K562 (cell line): Measurements from ENCODE around the gene PTRH1. TPM values are rescaled to one million over a fixed set of nuclear protein-coding genes. Genes with fewer than 3 reads are reported as not detected.

Experiments
- ATAC-seq: fragments of 200-7000 bp; cut with Tn5 transposase; 3 replicates; pipeline ENCODE4 v1.9.1; 2020; ENCODE audit warnings: moderate library complexity
- BruUV-seq: library from RNA; stranded (reverse); fragments of 400-500 nt; replicated peaks from 2 replicates; lab custom pipeline; 2021; lab: Mats Ljungman, UMichigan
- CTCF ChIA-PET: fragments of 300-600 bp; formaldehyde crosslinking; extraction: SDS; loops from one replicate; lab custom pipeline; 2021; ENCODE audit warnings: low intra/inter-chr PET ratio; lab: Yijun Ruan, JAX
- POLR2A ChIA-PET: fragments of 300-600, 350-650 bp; sonication (Branson Sonifier 250); formaldehyde crosslinking; extraction: SDS; loops from one replicate; lab custom pipeline; 2021; ENCODE audit warnings: antibody characterized with exemption, inconsistent platforms; lab: Yijun Ruan, JAX
- DNase-seq, 4 experiments: peaks; one replicate each; pipeline versions ENCODE4 v3.0.0 to v3.0.0-alpha.2; 2011 to 2018; ENCODE audit warnings: low spot score in 3 of 4, mixed read lengths in 3 of 4; ENCODE audit errors: extremely low read depth in 1 of 4
- FAIRE-seq: peaks from 2 replicates; lab custom pipeline; 2011; peaks lifted over from hg19 to GRCh38; lab: Jason Lieb, UNC
- H2AFZ ChIP-seq: 2 replicates; pipeline ENCODE4 v1.6.0; 2011; ENCODE audit warnings: low read depth, low read length, control low read depth, inconsistent platforms
- H3K27ac ChIP-seq: fragments of 200-600 bp; 3 replicates; pipeline ENCODE4 v1.8.0; 2011; ENCODE audit warnings: low read depth, mild to moderate bottlenecking, control low read depth, inconsistent platforms, low read length, moderate library complexity, mixed read lengths; ENCODE audit errors: extremely low read depth
- H3K27me3 ChIP-seq, 2 experiments: fragments of 300-600 bp in 1 of 2; 2 replicates in 1 of 2; 3 replicates in 1 of 2; pipeline versions ENCODE4 v1.6.0 to v1.8.0; 2011; ENCODE audit warnings: inconsistent platforms in 2 of 2, low read length in 2 of 2, mild to moderate bottlenecking in 1 of 2, mixed read lengths in 1 of 2, moderate library complexity in 1 of 2; ENCODE audit not compliant: control insufficient read depth in 2 of 2, insufficient read depth in 2 of 2
- H3K36me3 ChIP-seq: fragments of 300-600 bp; 3 replicates; pipeline ENCODE4 v1.8.0; 2011; ENCODE audit warnings: mild to moderate bottlenecking, low read length, inconsistent platforms; ENCODE audit not compliant: control insufficient read depth, insufficient read depth
- H3K4me1 ChIP-seq, 2 experiments: fragments of 200-600 bp in 1 of 2; replicated peaks in 1 of 2; 2 replicates in 1 of 2; 3 replicates in 1 of 2; pipeline versions ENCODE4 v1.5.1 to v1.8.0; 2011; ENCODE audit warnings: inconsistent platforms in 2 of 2, low read length in 2 of 2, mild to moderate bottlenecking in 1 of 2, mixed read lengths in 1 of 2, moderate library complexity in 1 of 2; ENCODE audit not compliant: control insufficient read depth in 2 of 2, insufficient read depth in 2 of 2
- H3K4me2 ChIP-seq: 2 replicates; pipeline ENCODE4 v1.6.1; 2011; ENCODE audit warnings: low read length, control low read depth, inconsistent platforms, mixed read lengths; ENCODE audit not compliant: insufficient read depth
- H3K4me3 ChIP-seq: fragments of 200-600 bp; sonication (generic), shearing (Covaris generic); 2 replicates; pipeline ENCODE4 v1.5.1; 2016; ENCODE audit warnings: control low read depth, inconsistent platforms
- H3K79me2 ChIP-seq: fragments of 200-600 bp; 3 replicates; pipeline ENCODE4 v1.8.0; 2011; ENCODE audit warnings: low read length, inconsistent platforms; ENCODE audit not compliant: control insufficient read depth, insufficient read depth
- H3K9ac ChIP-seq, 2 experiments: 2 replicates each; pipeline versions ENCODE4 v1.6.0 to v1.6.1; 2011; ENCODE audit warnings: low read depth in 2 of 2, low read length in 2 of 2, control low read depth in 1 of 2, inconsistent platforms in 1 of 2, mild to moderate bottlenecking in 1 of 2, mixed read lengths in 1 of 2; ENCODE audit not compliant: insufficient read depth in 1 of 2
- H3K9me1 ChIP-seq: one replicate; pipeline ENCODE4 v1.6.0; 2011; ENCODE audit warnings: inconsistent platforms, mild to moderate bottlenecking, low read length, moderate library complexity; ENCODE audit not compliant: control insufficient read depth, insufficient read depth
- H3K9me3 ChIP-seq: replicated peaks from 2 replicates; pipeline ENCODE4 v1.5.1; 2011; ENCODE audit warnings: low read depth, low read length, inconsistent platforms; ENCODE audit not compliant: control insufficient read depth, insufficient read depth
- H4K20me1 ChIP-seq: replicated peaks from 2 replicates; pipeline ENCODE4 v1.6.1; 2011; ENCODE audit warnings: low read length, inconsistent platforms, mixed read lengths; ENCODE audit not compliant: control insufficient read depth, insufficient read depth
- PKNOX1 ChIP-seq: fragments of 450-650 bp; IDR thresholded peaks from 2 replicates; pipeline ENCODE4 v1.6.1; 2016
- STAG1 ChIP-seq: sonication (generic); formaldehyde crosslinking; IDR thresholded peaks from 2 replicates; pipeline ENCODE4 v1.5.0; 2020; ENCODE audit warnings: missing genetic modification reagents, borderline replicate concordance
- TCF7 ChIP-seq: sonication (generic); IDR thresholded peaks from 2 replicates; pipeline ENCODE4 v1.6.1; 2016; ENCODE audit warnings: antibody characterized with exemption, borderline replicate concordance
- YY1 ChIP-seq, 3 experiments: IDR thresholded peaks; 2 replicates each; pipeline ENCODE4 v1.6.1; 2011; ENCODE audit warnings: low read length in 2 of 3, mild to moderate bottlenecking in 2 of 3, moderate library complexity in 2 of 3, borderline replicate concordance in 1 of 3, control low read depth in 1 of 3, low read depth in 1 of 3; ENCODE audit not compliant: insufficient read depth in 3 of 3, insufficient replicate concordance in 2 of 3, control insufficient read depth in 1 of 3, insufficient read length in 1 of 3; ENCODE audit errors: extremely low read depth in 1 of 3
- ZNF655 ChIP-seq: fragments of 250-450 bp; sonication (Bioruptor Pico); IDR thresholded peaks from 2 replicates; pipeline ENCODE4 v1.5.0; 2021
- ZNF766 ChIP-seq: fragments of 200-800 bp; sonication (Bioruptor generic); conservative IDR thresholded peaks from 2 replicates; pipeline ENCODE4 v1.6.1; 2016; ENCODE audit warnings: missing genetic modification characterization, missing compliant biosample characterization
- WGBS: fragments of 100-300 bp; shearing (Covaris generic); methylation state at CpG from one replicate; pipeline ENCODE4 v1.1.6; 2016; ENCODE audit warnings: low coverage, mixed read lengths; ENCODE audit not compliant: insufficient coverage; ENCODE audit errors: missing lambda C conversion rate; 5-methylcytosine and 5-hydroxymethylcytosine counted together
- in situ Hi-C: fragments of 300-500 bp; cut with MboI; formaldehyde crosslinking; loops from 4 replicates; pipeline ENCODE4 v1.15.0; 2018; ENCODE audit warnings: inconsistent platforms, mixed read lengths
- intact Hi-C: fragments of 100-400 bp; cut with micrococcal nuclease; formaldehyde crosslinking; loops from 2 replicates; pipeline ENCODE4 v1.14.2; 2022
- polyA plus RNA-seq, 8 experiments: library from polyadenylated mRNA; depleted of rRNA in 4 of 8; stranded (reverse) in 5 of 8; unstranded in 3 of 8; fragments of >200 nt; fragmentation: Nextera tagmentation in 2 of 8; fragmentation: Illumina TruSeq in 1 of 8; extraction: Ambion mirVana in 2 of 8; extraction: Trizol in 1 of 8; gene quantifications; 2 replicates each; pipeline versions ENCODE4 v1.2.1 to v1.2.3, GENCODE V29; 2011 to 2014; ENCODE audit warnings: inconsistent platforms in 1 of 8, missing spikeins in 1 of 8
- total RNA-seq, 7 experiments: library from RNA; depleted of rRNA in 6 of 7; stranded (reverse); fragments of >200 nt in 6 of 7; fragmentation: Illumina TruSeq in 2 of 7; extraction: Trizol in 2 of 7; gene quantifications; 2 replicates each; pipeline versions ENCODE4 v1.2.1 to v1.2.3, GENCODE V29; 2011 to 2021; ENCODE audit warnings: low replicate concordance in 1 of 7
- TF ChIP-seq, protein P1 (sequence below): fragments of 200-800 bp; sonication (Bioruptor generic); IDR thresholded peaks from 2 replicates; pipeline ENCODE4 v1.6.1; 2017; ENCODE audit warnings: missing genetic modification characterization, missing compliant biosample characterization

PTRH1 gene
- total and polyA plus RNA-seq, 9 of the 15 experiments (the other 6 are each of a cell fraction or from before 2014, with no cell fraction given), result 0.63 to 43.1 (median 5.7) TPM

- Histone ChIP-seq H3K4me1 (peaks cover 13 to 32% of the 10 kb centered on the region in 2 experiments), H3K9me3 (no peaks in the 10 kb centered on the region), H2AFZ (no peak overlapping the region), H3K36me3 (no peaks in the 10 kb centered on the region), H3K9me1 (peaks cover 3% of the 10 kb centered on the region), H3K27ac (no peak overlapping the region), H4K20me1 (no peaks in the 10 kb centered on the region), H3K27me3 (no peaks in the 10 kb centered on the region; a peak in 1 of 5 replicates), H3K4me2 (no peak overlapping the region), H3K79me2 (no peaks in the 10 kb centered on the region), H3K9ac (peak overlapping the region in 1 of 2 experiments; percentile 72; a peak in 2 of 4 replicates), H3K4me3 (no peak overlapping the region)
- in situ Hi-C loops, result loop anchor here (25.0 kb wide), 1 partner anchor 598 kb away; the partner anchor contains the start of gene URM1
- CTCF ChIA-PET, result interaction anchor here (2.3 kb wide), 1 partner anchor 21 kb away, joined by 15 read pairs; the partner anchor contains the start of gene CDK9
- 13% methylated on average over 6 of the region's 7 CpGs for WGBS
- no TSS peak for BruUV-seq
- POLR2A ChIA-PET, result interaction anchor here (0.6 to 1.3 kb wide), 3 partner anchors 20 to 162 kb away, joined by 3 to 5 read pairs (median 3); no protein-coding TSS in a partner anchor
- intact Hi-C loops, result loop anchor here (1.0 to 2.0 kb wide), 3 partner anchors 21 to 107 kb away; no protein-coding TSS in a partner anchor
- DNase-seq, result peak; percentile 48 to 85 (median 62)
- ATAC-seq, result peak; percentile 96
- peak; percentile 85 for FAIRE-seq
- no peak for TF ChIP-seq TCF7
- TF ChIP-seq, protein P1, sequence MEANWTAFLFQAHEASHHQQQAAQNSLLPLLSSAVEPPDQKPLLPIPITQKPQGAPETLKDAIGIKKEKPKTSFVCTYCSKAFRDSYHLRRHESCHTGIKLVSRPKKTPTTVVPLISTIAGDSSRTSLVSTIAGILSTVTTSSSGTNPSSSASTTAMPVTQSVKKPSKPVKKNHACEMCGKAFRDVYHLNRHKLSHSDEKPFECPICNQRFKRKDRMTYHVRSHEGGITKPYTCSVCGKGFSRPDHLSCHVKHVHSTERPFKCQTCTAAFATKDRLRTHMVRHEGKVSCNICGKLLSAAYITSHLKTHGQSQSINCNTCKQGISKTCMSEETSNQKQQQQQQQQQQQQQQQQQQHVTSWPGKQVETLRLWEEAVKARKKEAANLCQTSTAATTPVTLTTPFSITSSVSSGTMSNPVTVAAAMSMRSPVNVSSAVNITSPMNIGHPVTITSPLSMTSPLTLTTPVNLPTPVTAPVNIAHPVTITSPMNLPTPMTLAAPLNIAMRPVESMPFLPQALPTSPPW (CRISPR knock-in tag), result no peak; the same call in 1 of the 2 replicates
- no peak for TF ChIP-seq ZNF766 (CRISPR knock-in tag)
- no peak for TF ChIP-seq ZNF655 (CRISPR knock-in tag)
- TF ChIP-seq PKNOX1, result no peak
- peak in 1 of 3 experiments; percentile 38 for TF ChIP-seq YY1 (IDR thresholded peaks at IDR 0.05; ENCODE audit: borderline replicate concordance in 1 of 3, control insufficient read depth in 1 of 3, extremely low read depth in 1 of 3, insufficient read depth in 3 of 3, insufficient read length in 1 of 3, insufficient replicate concordance in 2 of 3, low read depth in 1 of 3, low read length in 2 of 3)
- peak; percentile 45; the same call in 1 of the 2 replicates for TF ChIP-seq STAG1 (CRISPR knock-in tag)
These were observed 48.5 kb upstream of the PTRH1 start for GRCh38 chr9:127763918-127764384.
